GM21528 (cell line): ENCODE measurements around the gene AKAP13.
"Not testable (repeated sequence)": the region's sequence is repeated elsewhere in the genome, so short reads cannot be mapped to it uniquely, and the experiment has no call there.

ENCODE experiments used
- ATAC-seq: cut with Tn5 transposase; IDR thresholded peaks from one replicate; pipeline ENCODE4 v1.9.1; 2021; ENCODE audit warnings: mild to moderate bottlenecking, moderate library complexity; ENCODE audit not compliant: unreplicated experiment, low FRiP score

Gene AKAP13

DNA sequence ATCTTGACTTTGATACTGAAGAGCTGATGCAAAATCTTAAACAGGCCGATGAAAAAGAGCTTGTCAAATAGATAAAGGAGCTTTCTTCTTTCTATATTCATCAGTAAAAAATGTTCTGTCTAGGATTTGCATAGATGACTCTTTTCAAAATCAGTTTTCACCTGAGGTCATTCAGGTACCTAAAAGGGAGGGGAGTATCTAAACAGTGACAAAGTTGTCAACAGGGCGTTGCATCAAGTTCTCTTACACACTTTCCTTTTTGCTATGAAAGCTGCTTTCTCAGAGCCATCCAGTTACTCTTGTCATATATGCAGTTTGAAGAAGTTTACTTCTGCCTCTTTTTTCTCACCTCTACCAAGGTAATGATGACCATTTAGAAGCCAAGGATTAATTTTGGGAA, 60.0 kb downstream of the AKAP13 start:
- peak; percentile 61 for ATAC-seq

DNA sequence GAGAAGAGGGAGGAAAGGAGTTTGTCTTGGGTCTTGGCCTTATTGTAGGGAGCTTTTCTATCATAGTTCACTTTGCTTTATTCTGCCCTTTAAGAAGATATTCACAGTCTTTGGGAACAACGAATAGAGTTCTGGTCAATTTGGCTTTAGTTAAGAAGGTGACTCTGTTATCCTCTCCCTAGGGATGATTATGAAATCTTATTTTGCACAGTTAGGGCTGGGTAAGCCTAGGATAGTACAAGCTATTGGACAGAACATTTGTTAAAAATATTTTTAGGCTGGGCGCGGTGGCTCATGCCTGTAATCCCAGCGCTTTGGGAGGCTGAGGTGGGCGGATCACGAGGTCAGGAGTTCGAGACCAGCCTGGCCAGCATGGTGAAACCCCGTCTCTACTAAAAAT, 61.5 kb downstream of the AKAP13 start:
- not testable (repeated sequence) for ATAC-seq

DNA sequence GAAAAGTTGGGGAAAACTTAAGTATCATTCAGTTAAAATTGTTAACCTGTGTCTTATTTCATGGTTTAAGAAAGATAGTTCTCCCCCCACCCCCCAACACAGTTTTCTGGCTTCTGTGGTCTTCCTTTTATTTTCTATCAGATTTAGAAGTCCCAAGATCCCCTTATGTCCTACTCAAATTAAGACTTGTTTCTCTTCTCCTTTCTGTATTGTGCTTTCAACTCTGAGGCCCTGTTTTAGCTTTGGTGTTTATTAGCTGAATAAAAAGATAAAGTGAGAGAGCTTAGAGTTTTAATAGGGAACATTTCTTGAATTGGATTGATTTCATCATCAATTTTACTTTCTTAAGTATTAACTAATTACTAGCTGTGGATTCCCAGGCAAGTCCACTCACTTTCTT, 62.6 kb downstream of the AKAP13 start:
- ATAC-seq, result peak; percentile 35

DNA sequence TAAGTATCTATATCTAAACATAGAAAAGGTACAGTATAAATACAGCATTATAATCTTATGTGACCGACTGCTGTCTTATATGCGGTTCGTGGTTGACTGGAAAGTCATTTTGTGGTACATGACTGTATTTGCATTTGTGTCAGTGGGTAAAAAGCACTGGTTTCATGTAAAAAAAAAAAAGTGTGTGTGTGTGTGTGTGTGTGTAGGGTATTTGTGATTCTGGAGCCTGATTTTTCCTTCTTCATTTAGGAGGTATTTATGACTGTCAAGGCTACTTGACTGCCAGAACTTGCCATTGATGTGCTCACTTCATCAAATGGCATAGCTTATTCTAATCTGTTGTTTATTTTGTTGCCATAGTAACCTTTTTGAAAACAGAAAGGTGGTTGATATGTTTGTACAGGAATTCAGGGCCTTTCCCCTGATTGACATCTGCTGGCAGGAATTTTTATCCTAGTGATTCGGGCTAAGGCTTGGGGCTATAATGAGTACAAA, 63.2 kb downstream of the AKAP13 start:
- peak; percentile 77 for ATAC-seq

DNA sequence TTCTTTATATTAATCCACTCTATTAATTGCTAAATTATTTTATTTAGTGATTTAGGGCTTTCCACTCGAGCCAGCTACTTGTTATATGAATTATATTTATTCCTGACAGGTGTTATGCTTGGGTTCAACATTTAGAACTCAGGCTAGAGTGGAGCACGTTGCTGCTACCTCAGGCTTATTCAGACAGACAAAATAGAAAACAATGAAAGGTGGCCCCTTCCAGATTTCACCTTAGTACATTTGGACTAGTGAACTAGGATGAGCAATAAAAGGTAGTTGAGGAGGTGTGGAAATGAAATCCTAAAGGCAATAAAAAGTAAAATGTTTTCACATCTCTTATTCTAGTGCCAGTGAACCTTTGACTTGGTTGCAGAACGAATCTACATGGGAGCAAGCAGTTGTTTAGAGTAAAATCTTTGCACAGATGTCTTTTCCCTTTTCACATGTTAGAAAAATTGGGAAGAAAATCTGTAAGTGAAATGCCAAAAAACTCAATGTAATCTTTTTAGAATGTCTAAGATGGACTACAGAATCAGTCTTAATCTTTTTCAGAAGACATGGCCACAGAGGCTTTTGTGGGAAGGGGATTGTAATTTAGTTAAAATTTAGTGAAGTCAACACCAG, 63.8 kb downstream of the AKAP13 start:
- no peak for ATAC-seq

DNA sequence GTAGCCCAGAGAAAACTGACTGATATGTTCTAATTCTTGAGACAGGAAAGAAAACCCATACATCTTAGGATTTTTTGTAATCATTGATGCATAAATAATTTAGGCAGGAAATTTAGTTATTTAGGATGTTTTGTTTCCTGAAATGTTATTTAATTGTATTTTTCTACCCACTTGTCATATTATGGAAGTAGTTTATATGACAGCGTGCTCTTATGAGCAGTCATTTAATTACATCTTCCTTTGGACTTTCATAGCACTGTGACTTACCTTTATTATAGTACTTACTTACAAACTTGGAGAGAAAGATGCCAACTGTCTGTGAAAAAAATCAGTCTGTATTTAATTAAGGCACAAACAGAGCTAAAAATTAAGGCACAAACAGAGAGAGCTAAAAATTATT, 65.0 kb downstream of the AKAP13 start:
- ATAC-seq, result no peak

DNA sequence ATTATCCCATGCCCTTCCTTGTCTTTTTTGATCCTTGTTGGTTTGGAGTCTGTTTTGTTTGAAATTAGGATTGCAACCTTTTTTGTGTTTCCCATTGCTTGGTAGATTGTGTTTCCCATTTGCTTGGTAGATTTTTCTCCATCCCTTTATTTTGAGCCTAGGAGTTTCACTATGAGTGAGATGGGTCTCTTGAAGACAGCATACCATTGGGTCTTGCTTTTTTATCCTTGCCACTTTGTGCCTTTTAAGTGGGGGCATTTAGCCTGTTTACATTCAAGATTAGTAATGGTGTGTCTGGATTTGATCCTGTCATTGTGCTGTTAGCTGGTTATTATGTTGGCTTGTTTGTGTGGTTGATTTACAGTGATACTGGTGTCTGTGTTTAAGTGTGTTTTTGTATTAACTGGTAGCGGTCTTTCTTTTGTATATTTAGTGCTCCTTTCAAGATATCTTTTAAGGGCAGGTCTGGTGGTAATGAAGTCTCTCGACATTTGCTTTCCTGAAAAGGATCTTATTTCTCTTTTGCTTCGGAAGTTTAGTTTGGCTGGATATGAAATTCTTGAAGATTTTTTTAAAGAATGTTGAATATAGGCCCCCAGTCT, 70.8 kb downstream of the AKAP13 start:
- ATAC-seq, result no peak

DNA sequence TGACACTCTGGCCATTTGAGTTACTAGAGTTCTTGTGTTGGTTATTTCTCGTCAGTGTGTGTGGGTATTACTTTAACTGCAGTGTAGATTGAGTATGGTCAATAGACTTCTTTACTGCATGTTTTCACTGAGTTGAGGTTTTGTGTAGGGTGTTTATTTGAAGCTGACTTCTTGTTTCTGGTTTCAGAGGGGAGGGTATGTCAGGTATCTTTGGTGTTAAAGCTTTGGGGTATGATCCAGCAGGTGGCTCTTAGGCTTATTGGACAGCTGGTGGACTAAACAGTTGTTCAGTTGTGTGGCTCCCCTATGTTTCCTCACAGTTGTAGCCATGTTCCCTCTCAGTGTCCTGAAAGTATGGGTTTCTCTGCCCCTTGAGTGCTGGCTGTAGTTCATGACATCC, 72.0 kb downstream of the AKAP13 start:
- no peak for ATAC-seq

DNA sequence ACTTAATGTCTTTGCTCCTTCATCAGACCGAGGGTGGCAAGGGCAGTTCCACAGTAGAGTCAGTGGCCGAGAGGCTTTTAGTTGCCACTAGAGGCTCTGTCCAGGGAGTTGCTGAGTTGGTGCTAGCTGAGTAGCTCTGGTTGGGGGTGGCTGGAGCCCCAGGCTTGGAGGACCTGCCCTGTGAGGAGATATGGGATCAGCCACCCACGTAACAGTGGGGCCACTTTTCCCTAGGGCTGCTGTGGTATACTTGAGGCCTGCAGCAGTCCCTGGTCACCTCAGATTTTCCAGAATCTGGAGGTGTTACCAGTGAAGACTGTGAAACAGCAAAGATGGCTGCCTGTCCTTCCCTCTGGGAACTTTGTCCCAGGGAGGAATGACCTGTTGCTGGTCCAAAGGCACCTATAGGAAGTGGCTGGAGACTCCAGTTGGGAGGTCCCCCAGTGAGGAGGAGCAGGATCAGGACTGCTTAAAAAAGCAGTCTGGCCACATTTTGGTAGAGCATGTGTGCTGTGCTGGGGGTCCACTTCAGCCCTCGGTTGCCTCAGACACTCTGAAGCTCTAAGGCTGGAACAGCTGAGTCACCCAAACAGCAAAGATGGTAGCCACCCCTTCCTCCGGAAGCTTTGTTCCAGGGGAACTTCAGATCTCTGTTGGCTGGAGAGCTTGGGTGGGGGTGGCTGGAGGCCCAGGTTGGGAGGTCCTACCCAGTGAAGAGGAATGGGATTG, 72.9 kb downstream of the AKAP13 start:
- no peak for ATAC-seq

DNA sequence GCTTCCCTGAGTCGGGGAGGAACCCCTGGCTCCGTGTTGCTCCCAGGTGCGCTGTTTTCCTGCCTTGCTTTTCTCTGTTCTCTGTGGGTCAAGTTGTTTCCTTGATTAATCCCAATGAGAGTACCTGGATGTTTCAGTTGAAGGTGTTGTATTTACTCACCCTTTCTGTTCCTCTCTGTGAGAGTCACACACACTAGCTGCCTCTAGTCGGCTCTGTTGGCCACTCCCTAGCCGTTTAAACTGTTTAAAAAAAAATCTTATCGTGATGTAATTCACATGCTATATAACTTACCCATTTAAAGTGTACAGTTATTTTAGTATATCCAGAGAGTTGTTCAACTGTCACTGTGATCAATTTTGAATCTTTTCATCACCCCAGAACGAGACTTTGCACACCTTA, 74.0 kb downstream of the AKAP13 start:
- ATAC-seq, result no peak

DNA sequence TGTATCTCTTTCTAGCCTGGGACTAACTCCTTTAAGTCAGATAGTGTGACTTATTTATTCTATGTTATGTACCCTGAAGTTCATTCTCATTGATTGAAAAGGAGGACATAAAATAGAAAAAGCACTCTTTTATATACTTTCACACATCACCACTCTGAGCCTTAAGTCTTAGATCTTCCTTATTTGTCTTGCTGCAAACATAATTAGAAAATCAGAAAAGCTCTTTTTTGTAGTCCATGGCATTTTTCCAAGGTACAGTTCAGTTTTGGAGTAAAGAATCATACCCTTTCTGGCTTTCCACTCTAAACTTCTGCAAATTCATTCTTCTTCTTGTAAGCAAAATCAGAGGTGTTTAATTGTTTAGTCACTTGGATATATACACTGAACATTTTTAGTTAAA, 75.5 kb downstream of the AKAP13 start:
- no peak for ATAC-seq

DNA sequence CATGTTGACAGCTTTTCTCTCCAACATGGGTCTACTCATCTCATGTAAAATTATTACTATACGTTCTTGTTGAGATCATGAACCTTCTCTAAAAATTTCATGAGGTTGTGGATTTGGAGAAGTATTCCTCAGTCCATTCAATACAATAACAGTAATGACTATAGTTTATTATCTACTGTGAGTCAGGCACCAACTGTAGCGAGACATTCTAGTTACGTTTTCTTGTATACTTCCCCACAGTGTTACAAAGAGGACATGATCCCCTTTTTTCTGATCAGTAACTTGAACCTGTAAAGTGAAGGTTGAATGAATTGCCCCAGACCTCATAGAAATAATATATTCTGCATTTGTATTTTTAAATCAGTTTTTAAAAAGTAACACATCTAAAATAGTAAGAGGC, 76.4 kb downstream of the AKAP13 start:
- ATAC-seq, result peak; percentile 41

DNA sequence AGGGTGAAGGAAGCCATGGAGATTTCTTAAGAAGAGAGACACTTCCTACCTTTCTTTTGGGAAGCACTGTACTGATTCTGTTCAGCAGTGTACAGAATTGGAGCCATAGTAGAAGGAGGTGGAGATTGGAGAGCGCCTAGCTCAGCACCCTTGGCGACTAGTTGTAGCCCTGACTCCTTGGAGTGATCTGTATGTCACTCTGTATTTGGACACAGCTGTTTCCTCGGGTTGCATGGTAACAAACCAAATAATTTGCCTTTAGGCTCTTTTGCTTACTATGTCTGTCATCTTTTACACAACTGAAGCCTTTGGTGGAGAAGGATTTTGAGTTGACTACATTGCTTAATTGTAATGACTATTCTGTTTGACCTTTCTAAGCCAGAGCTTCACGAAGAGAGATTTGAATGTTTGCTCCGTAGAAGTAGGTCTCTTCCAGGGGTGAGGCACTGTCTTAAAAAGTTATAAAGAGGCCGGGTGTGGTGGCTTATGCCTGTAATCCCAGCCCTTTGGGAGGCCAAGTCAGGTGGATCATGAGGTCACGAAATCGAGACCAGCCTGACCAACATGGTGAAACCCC, 77.1 kb downstream of the AKAP13 start:
- ATAC-seq, result peak; percentile 79

DNA sequence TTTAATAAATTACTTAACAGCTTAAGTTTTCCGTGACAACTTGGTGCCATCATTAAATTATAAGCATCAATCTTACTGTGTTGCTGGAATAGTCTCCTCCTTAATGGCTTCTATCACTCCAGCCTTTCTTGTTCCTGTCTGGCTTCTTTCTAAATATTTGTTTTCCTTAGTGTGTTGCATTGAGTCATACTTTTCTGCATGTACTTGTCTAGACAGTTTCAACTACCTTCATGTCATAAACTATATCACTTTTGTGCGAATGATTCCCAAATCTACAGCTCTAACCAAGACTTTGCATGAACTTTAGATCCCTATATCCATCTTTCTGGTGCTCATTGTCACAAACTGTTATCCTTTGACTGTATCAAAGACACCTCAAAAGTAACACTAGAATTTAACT, 78.4 kb downstream of the AKAP13 start:
- ATAC-seq, result no peak

DNA sequence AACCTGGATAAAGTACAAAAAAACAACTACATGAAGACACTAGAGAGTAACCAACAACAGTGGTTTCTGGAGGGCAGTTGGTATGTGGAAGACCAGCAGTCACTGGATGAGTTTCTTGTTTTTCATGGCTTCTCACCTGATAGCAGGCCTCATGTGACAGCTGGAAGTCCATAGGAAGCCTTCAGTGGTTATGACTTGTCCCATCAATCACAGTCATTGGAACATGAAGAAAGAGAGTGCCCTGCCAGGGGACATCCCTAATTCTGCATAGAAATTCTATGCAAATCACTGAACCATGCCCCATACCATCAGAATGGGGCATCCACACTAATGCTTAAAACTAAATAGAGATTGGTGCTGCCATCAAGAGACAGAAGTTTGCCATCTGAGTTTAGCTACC, 81.6 kb downstream of the AKAP13 start:
- ATAC-seq, result no peak

DNA sequence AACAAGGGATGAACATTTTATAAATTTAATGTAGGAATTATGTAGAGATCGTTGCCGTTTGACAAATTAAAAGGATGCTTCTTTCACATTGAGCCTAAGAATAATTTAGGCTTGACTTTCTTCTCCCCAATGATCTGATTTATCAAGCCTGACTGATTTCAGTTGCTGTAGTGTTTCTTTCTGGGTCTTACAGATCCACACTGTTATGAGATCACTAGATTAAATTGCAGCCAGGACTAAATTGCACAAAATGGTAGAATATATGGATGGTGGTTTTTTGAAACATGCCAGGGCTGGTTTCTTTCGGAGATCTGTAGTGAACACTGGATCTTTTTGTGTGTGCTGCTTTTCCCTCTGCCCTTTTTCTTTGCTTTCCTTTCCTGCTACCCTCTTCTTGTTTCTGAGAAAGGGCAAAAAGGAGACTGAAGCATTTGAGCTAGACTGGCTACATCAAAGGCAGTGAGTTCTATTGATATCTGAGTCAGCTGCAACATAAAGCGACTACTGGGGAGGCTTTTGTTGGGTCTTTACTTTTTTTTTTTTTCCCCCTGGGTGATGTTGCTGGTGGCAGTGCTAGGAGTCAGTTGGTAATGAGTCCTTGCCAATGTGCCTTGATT, 83.0 kb downstream of the AKAP13 start:
- ATAC-seq, result no peak

DNA sequence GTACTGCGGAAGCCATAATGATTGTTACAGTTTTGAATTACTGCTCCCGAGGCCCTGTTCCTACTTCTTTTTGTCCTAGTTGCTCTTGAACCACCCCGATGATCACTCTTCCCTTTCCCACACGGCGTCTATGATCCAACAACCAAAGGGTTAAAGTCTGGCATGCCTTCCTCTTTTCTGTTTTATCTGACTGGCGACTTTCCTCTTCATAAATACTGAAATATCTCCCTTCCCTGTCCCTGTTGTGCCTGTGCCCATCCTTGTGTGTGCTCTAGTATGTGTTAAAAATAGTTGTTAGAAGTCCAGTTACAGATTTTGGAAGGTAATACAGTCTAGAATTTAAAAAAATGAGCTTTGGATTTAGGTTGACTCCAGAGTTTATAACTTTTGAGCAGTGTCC, 83.6 kb downstream of the AKAP13 start:
- no peak for ATAC-seq

DNA sequence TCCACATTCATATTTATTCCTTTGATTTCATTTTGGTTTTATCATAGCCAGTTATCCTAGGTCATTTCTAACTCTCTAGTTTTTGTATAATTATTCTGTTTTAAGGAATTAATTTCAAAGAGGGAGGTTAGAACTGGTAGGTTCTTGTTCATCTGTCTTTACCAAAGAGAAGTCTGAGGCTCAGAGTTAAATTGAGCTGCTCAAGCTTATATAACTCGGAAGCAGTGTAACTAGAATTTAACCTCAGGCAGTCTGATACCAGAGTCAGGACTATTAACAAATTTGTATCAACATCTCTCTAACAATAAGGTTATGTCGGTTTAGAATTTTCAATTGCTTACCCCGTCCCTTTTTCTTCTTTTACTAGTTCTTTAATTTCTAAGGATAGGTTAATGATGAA, 84.1 kb downstream of the AKAP13 start:
- no peak for ATAC-seq

DNA sequence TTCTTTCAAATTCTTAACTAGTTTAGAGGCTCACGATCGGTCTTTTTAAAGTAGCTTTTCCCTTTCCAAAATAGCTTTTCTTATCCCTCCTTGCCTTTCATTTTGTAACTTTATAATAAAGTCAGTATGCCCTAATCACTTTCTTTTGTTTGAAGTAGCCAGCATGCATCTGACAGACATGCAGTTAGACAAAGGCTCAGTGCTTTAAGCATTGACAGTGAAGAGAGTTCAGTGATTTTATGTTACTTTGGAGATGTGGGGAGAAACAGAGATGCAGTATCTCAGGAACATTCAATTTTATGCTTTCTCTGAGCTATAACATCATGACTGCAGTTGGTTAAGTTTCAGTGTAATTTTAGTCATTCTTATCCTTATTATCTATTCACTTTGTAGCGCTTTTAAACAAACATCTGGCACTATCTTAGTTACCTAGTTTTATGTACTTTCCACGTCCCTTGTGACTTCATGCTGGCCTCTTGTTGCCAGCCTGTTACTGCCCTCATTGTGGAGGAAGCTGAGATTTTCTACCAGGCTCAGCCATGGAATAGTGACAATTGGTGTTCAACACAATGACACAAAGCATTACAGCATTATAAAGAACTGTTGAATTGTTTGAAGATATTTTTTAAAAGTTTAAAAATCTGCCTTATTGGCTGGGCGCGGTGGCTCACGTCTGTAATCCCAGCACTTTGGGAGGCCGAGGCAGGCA, 90.3 kb downstream of the AKAP13 start:
- ATAC-seq, result no peak

DNA sequence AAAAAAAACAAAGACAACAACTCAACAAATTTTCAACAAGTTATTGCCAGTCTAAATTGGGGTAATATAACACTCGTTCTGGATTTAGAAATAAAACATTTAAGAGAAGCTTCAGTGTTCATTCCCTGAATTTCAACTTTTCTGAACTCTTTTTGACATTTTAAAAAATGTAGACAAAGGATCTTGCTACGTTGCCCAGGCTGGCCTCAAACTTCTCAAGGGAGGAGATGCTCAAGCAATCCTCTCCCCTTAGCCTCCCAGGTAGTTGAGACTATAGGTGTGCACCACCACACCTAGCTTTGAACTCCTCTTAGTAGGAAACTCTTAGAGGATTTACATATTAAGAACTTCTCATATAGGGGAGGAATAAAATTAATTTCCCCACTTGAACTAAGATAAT, 91.9 kb downstream of the AKAP13 start:
- no peak for ATAC-seq
